ENCODE measurements around the gene AFF1. TPM values are rescaled to one million over a fixed set of nuclear protein-coding genes. Genes with fewer than 3 reads are reported as not detected.
A peak's percentile ranks its signal among the peaks of the same experiment; 100 is the strongest.

Gene AFF1
- total RNA-seq, 2 experiments from 2014 or later: 47.3 to 57.8 TPM

DNA sequence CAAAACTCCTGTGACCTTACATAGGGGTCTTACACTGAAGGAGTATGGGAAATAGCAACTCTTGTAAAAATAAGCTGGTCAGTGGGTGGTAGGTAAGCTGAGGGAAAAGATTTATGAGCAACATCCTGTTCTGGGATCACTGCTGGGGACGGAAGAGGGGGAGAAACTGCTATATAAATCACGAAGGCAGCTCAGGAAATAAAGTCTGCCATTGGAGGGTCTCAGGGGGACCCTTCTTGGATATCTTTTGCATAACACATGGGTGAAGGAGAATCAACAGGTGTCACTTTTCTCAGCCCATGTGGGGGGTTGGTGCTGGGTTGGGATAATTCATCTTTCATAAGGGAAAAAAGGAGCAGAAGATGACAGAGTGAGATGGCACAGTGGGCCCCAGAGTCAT lies 33.7 kb downstream of the AFF1 start:
- Mint-ChIP-seq H3K27me3 (no peaks in the 10 kb centered on the region), H3K9me3 (ENCODE audit: low read depth) (no peaks in the 10 kb centered on the region), H3K4me3 (no peak overlapping the region), H3K36me3 (ENCODE audit: low read depth) (peaks cover under 1% of the 10 kb centered on the region), H3K27ac (no peak overlapping the region), H3K4me1 (peaks cover 25% of the 10 kb centered on the region)
- POLR2A ChIA-PET: no interaction called here
- CTCF ChIA-PET: interaction anchor here (0.6 to 1.3 kb wide), 2 partner anchors 31 to 90 kb away, joined by 3 to 4 read pairs; no protein-coding TSS in a partner anchor
- DNase-seq (no peak), ATAC-seq (no peak)
- intact Hi-C loops (cut with DNase I, micrococcal nuclease): no loop called here

DNA sequence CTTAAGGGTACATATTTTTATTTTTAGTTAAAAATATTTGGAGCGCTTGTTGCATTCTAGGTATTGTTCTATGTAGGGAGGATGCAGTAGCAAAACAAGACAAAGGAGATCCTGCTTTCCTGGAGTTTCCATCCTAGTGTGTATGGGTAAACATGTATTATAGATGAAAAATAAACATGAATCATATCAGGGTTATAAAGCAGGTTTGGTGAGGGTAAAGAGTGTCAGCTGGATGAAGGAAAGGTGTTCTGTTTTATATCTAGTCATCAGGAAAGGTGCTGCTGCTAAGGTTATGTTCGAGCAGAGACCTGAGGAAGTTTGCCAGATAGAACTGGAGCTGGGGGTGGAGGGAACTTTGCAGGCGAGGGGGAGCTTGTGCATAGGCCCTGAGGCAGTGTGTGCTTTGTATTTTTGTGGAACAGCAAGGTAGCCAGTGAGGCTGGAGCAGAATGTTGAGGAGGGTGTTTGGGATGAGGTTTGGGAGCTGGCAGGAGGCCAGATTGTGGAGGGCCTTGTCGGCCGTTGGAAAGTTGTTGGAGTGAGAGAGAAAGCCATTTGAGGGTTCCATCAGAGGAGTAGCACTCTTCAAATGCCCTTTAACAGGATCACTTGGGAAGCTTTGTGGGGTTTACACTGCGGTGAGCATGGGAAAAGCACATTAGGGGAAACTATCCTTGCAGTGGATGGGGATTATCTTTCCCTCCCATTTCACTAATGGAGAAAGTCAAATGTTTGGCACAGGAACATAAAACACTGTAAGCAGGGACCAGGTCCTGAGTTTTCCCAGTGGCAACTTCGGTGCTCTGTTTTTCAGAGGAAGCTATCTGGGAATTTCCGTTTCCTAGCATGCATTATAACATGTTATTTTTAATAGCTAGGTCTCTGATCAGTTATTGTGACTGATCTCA lies 35.9 kb downstream of the AFF1 start:
- H3K4me1 Mint-ChIP-seq: peaks cover 43% of the 10 kb centered on the region
- peaks cover 3% of the 10 kb centered on the region for H3K36me3 Mint-ChIP-seq (ENCODE audit: low read depth)
- H3K9me3 Mint-ChIP-seq (ENCODE audit: low read depth): no peaks in the 10 kb centered on the region
- no peak for ATAC-seq
- H3K27me3 Mint-ChIP-seq: no peaks in the 10 kb centered on the region
- peak overlapping the region; percentile 45 for H3K27ac Mint-ChIP-seq
- H3K4me3 Mint-ChIP-seq: no peak overlapping the region
- CTCF ChIA-PET: interaction anchor here (0.6 to 1.7 kb wide), 9 partner anchors 11 to 123 kb away, joined by 3 to 5 read pairs (median 3); partner anchors contain the start of gene AFF1
- no peak for DNase-seq
- intact Hi-C loops (cut with DNase I, micrococcal nuclease): no loop called here
- POLR2A ChIA-PET: interaction anchor here (1.1 kb wide), 1 partner anchor 35 kb away, joined by 3 read pairs; no protein-coding TSS in a partner anchor

DNA sequence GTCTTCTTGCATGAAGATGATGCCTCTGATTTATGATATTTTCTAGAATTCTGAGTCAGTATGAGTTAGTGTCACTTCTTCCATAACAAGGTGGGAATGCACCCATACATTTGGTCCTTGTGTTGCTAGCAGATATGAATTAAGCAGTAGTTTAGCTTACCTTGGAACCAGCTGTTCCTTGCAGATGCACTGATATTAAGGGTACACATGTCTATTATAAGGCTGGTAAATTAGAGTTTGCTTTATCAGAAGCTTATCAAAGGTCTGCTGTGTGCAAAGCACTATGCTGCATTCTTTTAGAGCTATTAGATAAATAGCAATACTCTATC lies 36.5 kb downstream of the AFF1 start:
- Mint-ChIP-seq H3K27me3 (no peaks in the 10 kb centered on the region), H3K4me1 (peaks cover 49% of the 10 kb centered on the region), H3K27ac (peak overlapping the region; percentile 1), H3K36me3 (ENCODE audit: low read depth) (peaks cover 3% of the 10 kb centered on the region), H3K9me3 (ENCODE audit: low read depth) (no peaks in the 10 kb centered on the region), H3K4me3 (no peak overlapping the region)
- ChIA-PET POLR2A (interaction anchor here (0.6 to 1.1 kb wide), 2 partner anchors 35 to 103 kb away, joined by 3 read pairs; no protein-coding TSS in a partner anchor), CTCF (interaction anchor here (0.6 to 1.5 kb wide), 8 partner anchors 32 to 122 kb away, joined by 3 to 5 read pairs (median 3); partner anchors contain the start of gene AFF1)
- DNase-seq: no peak
- peak; percentile 70 for ATAC-seq
- intact Hi-C loops (cut with DNase I, micrococcal nuclease): no loop called here

DNA sequence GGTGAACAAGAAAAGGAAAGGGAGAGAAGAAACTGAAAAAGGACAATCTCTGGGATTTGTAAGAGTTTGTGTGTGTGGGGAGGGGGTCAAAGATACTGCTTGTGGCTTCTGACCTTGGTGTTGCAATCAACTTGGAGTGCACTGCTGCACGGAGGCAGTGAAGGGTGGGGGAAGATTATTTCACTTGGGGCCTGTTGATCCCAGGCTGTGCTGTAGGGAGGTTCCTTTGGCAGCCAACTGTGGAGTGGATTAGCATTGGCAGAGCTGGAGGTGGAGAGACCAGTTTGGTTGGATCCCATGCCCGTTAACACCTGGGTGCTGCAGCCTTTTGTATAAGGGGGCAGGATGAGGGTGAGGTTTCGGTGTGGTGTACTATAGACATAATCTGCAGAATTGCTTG lies 38.2 kb downstream of the AFF1 start:
- peaks cover 65% of the 10 kb centered on the region for H3K4me1 Mint-ChIP-seq

GRCh38 chr4:86973668-86974067 lies 38.9 kb downstream of the AFF1 start:
- Mint-ChIP-seq H3K9me3 (ENCODE audit: low read depth) (no peaks in the 10 kb centered on the region), H3K36me3 (ENCODE audit: low read depth) (peaks cover 3% of the 10 kb centered on the region), H3K4me3 (no peak overlapping the region), H3K27me3 (no peaks in the 10 kb centered on the region), H3K4me1 (peaks cover 69% of the 10 kb centered on the region), H3K27ac (no peak overlapping the region)
- CTCF ChIA-PET: no interaction called here
- POLR2A ChIA-PET: no interaction called here
- intact Hi-C loops (cut with DNase I, micrococcal nuclease): loop anchor here in 1 of 2 experiments (1.0 to 2.0 kb wide), 2 partner anchors 33 to 35 kb away; no protein-coding TSS in a partner anchor
- ATAC-seq: no peak
- DNase-seq: no peak

More for the DNA sequence above, 38.2 kb downstream of the AFF1 start:
- intact Hi-C loops (cut with DNase I, micrococcal nuclease): no loop called here
- Mint-ChIP-seq H3K27me3 (no peaks in the 10 kb centered on the region), H3K27ac (no peak overlapping the region), H3K36me3 (ENCODE audit: low read depth) (peaks cover 3% of the 10 kb centered on the region), H3K9me3 (ENCODE audit: low read depth) (no peaks in the 10 kb centered on the region), H3K4me3 (no peak overlapping the region)
- ATAC-seq (no peak), DNase-seq (no peak)
- POLR2A ChIA-PET: no interaction called here
- CTCF ChIA-PET: interaction anchor here (0.7 kb wide), 2 partner anchors 19 to 247 kb away, joined by 3 read pairs; no protein-coding TSS in a partner anchor

- DNase-seq (no peak), ATAC-seq (peak; percentile 20)
- H3K4me1 Mint-ChIP-seq: peaks cover 72% of the 10 kb centered on the region
- ChIA-PET CTCF (interaction anchor here (0.8 to 0.9 kb wide), 2 partner anchors 32 to 52 kb away, joined by 3 read pairs; no protein-coding TSS in a partner anchor), POLR2A (interaction anchor here (1.0 kb wide), 2 partner anchors 38 to 47 kb away, joined by 4 to 8 read pairs; no protein-coding TSS in a partner anchor)
- H3K27me3 Mint-ChIP-seq: no peaks in the 10 kb centered on the region
- H3K9me3 Mint-ChIP-seq (ENCODE audit: low read depth): no peaks in the 10 kb centered on the region
- no peak overlapping the region for H3K4me3 Mint-ChIP-seq
- H3K27ac Mint-ChIP-seq: peak overlapping the region; percentile 64
- H3K36me3 Mint-ChIP-seq (ENCODE audit: low read depth): peaks cover 3% of the 10 kb centered on the region
- intact Hi-C loops (cut with DNase I, micrococcal nuclease): loop anchor here in 1 of 2 experiments (1.0 to 2.0 kb wide), 2 partner anchors 32 to 36 kb away; no protein-coding TSS in a partner anchor
Observed at GRCh38 chr4:86974551-86974994, 39.8 kb downstream of the AFF1 start.

DNA sequence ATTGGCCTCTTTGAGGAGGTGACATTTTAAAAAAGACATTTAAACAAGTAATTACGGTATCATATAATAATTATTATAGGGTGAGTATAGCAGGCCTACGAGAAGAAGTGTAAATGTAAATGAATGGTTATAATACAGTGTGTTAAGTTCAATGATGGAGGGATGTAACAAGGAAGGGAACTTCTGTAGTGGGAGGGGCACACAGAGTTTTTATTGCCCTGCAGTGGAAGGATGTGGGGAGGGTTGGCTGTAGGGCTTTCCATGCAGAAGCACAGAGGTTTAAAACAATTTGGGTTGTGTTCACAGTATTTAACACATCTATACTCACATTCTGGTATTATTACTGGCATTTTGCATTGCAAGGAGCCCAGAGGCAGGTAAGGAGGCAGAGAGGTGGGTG lies 41.1 kb downstream of the AFF1 start:
- Mint-ChIP-seq H3K9me3 (ENCODE audit: low read depth) (no peaks in the 10 kb centered on the region), H3K4me3 (no peak overlapping the region), H3K27me3 (no peaks in the 10 kb centered on the region), H3K36me3 (ENCODE audit: low read depth) (peaks cover 3% of the 10 kb centered on the region), H3K4me1 (peaks cover 66% of the 10 kb centered on the region), H3K27ac (no peak overlapping the region)
- intact Hi-C loops (cut with DNase I, micrococcal nuclease): loop anchor here (2.0 kb wide), 2 partner anchors 37 to 39 kb away; no protein-coding TSS in a partner anchor
- DNase-seq: no peak
- CTCF ChIA-PET: interaction anchor here (0.8 kb wide), 1 partner anchor 50 kb away, joined by 3 read pairs; no protein-coding TSS in a partner anchor
- POLR2A ChIA-PET: no interaction called here
- ATAC-seq: no peak

GRCh38 chr4:86976801-86977485 lies 42.1 kb downstream of the AFF1 start:
- peaks cover 63% of the 10 kb centered on the region for H3K4me1 Mint-ChIP-seq
- H3K27ac Mint-ChIP-seq: no peak overlapping the region
- ChIA-PET CTCF (interaction anchor here (0.7 to 0.8 kb wide), 2 partner anchors 23 to 51 kb away, joined by 3 read pairs; no protein-coding TSS in a partner anchor), POLR2A (interaction anchor here (0.6 to 0.8 kb wide), 2 partner anchors 14 to 97 kb away, joined by 5 read pairs; no protein-coding TSS in a partner anchor)
- H3K36me3 Mint-ChIP-seq (ENCODE audit: low read depth): peaks cover 6% of the 10 kb centered on the region
- DNase-seq (no peak), ATAC-seq (peak; percentile 28)
- no peaks in the 10 kb centered on the region for H3K27me3 Mint-ChIP-seq
- intact Hi-C loops (cut with DNase I, micrococcal nuclease): loop anchor here in 1 of 2 experiments (2.0 kb wide), 1 partner anchor 40 kb away; no protein-coding TSS in a partner anchor
- no peaks in the 10 kb centered on the region for H3K9me3 Mint-ChIP-seq (ENCODE audit: low read depth)
- H3K4me3 Mint-ChIP-seq: no peak overlapping the region

- Mint-ChIP-seq H3K27ac (peak overlapping the region; percentile 59), H3K36me3 (ENCODE audit: low read depth) (peaks cover 8% of the 10 kb centered on the region), H3K4me1 (peaks cover 67% of the 10 kb centered on the region), H3K9me3 (ENCODE audit: low read depth) (no peaks in the 10 kb centered on the region), H3K4me3 (no peak overlapping the region), H3K27me3 (no peaks in the 10 kb centered on the region)
- ChIA-PET POLR2A (no interaction called here), CTCF (interaction anchor here (0.6 to 2.0 kb wide), 4 partner anchors 10 to 34 kb away, joined by 3 to 5 read pairs (median 3); no protein-coding TSS in a partner anchor)
- peak; percentile 43 for DNase-seq
- peak; percentile 84 for ATAC-seq
- intact Hi-C loops (cut with DNase I, micrococcal nuclease): loop anchor here in 1 of 2 experiments (2.0 kb wide), 2 partner anchors 21 to 41 kb away; no protein-coding TSS in a partner anchor
Observed at GRCh38 chr4:86977621-86978184, 42.9 kb downstream of the AFF1 start.

GRCh38 chr4:86978709-86979108 lies 43.9 kb downstream of the AFF1 start:
- H3K27me3 Mint-ChIP-seq: no peaks in the 10 kb centered on the region
- ChIA-PET POLR2A (interaction anchor here (0.6 kb wide), 1 partner anchor 24 kb away, joined by 3 read pairs; no protein-coding TSS in a partner anchor), CTCF (interaction anchor here (2.0 kb wide), 1 partner anchor 14 kb away, joined by 5 read pairs; no protein-coding TSS in a partner anchor)
- no peak overlapping the region for H3K4me3 Mint-ChIP-seq
- peaks cover 57% of the 10 kb centered on the region for H3K4me1 Mint-ChIP-seq
- no peak for ATAC-seq
- intact Hi-C loops (cut with DNase I, micrococcal nuclease): loop anchor here in 1 of 2 experiments (2.0 kb wide), 1 partner anchor 20 kb away; no protein-coding TSS in a partner anchor
- no peaks in the 10 kb centered on the region for H3K9me3 Mint-ChIP-seq (ENCODE audit: low read depth)
- H3K36me3 Mint-ChIP-seq (ENCODE audit: low read depth): peaks cover 6% of the 10 kb centered on the region
- DNase-seq: no peak
- H3K27ac Mint-ChIP-seq: no peak overlapping the region
